ENCODE data around the gene EPHA6.
"Not testable (repeated sequence)": the region's sequence is repeated elsewhere in the genome, so short reads cannot be mapped to it uniquely, and the experiment has no call there.

The EPHA6 gene

DNA sequence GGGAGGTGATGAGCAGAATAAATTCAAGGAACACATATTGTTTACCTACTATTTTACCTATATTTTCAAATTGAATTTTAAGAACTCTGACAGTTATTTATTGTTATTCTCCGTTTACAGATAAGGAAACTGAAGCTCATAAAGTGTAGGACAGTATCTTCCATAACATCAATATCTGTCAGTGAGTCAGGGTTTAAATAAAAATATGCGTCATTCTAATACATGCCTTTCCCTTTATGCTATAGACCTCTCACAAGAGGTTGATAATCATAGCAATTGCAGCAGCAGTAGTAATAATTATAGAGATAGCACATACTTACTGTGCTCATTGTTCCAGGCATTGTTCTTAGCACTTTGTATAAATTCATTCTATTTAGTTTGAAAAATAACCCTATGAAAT, 101.1 kb downstream of the EPHA6 start:
- no peak for DNase-seq (ENCODE audit: low read depth)

DNA sequence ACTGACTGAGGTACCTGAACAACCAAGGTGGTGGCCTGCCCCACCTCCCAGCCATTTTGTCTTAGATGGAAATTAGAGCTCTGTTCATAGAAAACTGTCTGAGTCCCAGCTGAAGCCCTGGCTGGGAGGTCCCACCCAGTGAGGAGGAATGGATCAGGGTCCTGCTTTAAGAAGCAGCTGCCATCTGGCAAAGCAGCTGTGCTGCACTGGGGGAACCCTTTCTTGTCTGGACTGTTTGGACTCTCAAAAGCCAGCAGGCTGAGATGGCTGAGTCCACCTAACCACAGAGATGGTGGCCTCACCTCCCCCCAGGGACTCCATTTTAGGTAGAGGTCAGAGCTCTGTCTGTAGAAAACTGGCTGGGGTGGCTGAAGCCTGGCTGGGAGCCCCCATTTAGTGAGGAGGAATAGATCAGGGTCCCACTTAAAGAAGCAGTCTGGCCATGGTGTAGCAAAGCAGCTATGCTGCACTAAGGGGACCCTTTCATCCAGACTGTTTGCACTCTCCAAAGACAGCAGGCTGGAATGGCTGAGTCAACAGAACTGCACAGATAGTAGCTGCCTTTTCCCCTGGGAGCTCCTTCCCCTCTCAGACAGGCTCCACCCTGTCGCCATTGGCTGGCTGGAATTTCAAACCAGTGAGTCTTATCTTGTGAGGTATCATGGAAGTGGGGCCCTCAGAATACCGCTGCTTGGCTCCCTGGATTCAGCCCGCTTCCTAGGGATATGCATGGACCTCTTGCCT, 116.9 kb downstream of the EPHA6 start:
- no peak for DNase-seq (ENCODE audit: low read depth)

GRCh38 chr3:96942131-96942530, 127.7 kb downstream of the EPHA6 start:
- not testable (repeated sequence) for DNase-seq (ENCODE audit: low read depth)

- no peak for DNase-seq (ENCODE audit: low read depth)
Measured at GRCh38 chr3:96958856-96959255, 144.5 kb downstream of the EPHA6 start.

GRCh38 chr3:96959474-96959873, 145.1 kb downstream of the EPHA6 start:
- DNase-seq (ENCODE audit: low read depth): no peak

DNA sequence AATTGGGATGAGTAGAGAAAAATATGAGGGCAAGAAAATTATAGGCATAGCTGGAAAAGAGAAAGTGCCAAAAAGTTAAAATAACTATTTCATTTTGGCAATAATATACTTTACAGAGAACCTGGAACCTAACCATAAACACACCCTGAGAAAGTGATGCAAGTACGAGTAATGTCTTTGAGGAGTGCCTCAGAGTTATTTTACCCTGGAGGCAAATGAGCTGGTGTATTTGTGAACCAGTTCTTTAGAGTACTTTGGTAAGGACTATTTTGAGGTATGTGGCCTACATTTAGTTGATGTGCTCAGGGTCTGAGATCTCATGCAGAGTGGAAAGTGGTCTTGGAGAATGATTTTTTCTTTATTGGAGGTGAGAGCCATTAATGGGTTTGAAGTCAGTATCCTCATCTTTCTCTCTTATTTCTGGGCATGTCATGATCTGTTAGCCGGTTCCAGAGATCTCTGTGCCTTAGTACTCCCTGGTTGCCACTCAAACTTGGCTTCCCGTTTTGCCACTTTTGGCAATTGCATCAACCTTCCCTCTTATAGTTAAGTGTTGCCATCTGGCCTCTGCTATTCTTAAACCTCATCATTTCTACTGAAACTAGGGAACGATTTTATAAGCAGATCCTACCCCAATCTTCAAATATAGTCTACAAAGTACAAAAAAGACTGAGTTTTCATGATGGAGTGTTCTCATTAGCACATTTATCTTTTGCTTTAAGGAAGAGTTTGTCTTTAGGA, 145.7 kb downstream of the EPHA6 start:
- DNase-seq (ENCODE audit: low read depth): no peak

DNA sequence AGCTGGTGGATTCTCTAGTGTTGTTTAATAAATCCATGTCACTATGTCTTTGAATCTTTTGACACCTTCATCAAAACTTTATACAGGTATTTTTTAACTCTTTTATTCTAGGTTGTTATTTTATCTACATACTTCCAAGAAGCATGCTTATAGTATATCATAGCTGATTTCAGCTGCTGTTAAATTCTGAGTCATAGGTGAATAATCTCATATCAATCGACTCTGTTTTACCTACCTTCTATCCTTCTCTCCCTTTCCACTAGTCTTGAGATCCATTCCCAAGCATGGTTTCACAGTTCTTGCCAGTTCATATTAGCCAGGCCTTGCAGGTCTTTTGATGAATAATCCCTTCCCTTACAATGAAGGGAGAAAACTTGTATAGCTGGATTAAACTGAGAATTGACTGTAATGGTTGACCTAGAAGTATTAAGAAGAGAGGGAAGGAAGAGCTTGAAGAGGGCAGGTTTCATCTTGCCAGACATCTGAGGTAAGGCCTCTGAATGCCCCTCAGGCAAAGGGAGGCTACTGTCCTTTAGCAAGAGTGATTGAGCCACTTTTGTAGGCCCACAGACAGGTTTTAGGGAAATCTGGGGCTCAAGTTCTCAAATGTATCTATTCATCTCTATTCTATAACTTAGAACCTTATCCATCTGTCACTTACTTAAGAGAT, 146.4 kb downstream of the EPHA6 start:
- no peak for DNase-seq (ENCODE audit: low read depth)

DNA sequence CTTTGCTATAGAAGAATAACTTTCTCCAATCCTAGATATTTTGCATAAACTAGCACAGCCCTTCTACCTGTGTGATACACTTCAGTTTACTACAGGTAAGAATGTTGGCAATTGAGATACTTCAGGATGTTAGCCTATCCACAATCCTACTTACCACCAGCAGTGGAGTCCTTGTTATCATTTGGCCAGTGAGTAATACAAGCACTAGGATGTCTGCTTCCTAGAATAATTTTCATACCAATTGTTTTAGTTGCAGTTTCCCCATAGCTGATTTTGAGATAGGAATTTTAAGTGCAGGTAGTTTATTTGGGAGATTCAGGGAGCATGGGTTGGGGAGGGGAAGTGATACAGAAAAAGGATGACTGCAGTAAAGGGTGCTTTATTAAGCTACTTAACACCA, 147.2 kb downstream of the EPHA6 start:
- no peak for DNase-seq (ENCODE audit: low read depth)

DNA sequence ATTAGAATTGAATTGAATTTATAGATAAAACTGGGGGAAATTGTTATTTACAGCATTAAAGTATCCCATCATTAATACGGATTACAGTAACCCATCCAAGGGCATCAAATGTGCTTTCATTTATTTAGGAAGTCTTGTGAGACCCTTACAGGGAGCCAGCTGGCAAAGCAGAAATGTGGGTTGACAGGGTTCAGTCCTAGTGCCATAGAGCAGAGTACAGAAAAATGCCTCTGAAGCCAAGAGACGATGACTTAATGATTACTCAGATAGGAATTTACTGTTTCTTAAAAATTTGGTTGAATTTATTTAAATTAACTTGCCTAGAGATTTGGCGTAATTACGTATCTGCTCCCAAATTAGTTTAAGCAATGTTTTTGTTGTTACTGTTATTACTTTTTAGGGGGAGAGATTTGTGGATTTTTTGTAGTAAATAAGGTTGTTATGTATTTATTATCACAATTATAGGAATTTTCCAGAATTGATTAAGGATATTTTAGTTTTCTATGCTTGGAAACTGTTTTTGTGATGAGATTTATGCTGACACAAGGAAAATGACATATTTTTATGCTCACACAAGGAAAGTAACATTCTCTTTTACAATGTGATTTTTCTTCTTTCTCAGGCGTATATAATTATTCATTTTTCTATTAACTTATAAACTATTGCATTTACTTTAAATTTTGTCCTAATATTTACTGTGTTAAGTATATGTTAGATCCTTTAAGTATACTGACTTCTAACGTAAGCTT, 152.0 kb downstream of the EPHA6 start:
- DNase-seq (ENCODE audit: low read depth): no peak

DNA sequence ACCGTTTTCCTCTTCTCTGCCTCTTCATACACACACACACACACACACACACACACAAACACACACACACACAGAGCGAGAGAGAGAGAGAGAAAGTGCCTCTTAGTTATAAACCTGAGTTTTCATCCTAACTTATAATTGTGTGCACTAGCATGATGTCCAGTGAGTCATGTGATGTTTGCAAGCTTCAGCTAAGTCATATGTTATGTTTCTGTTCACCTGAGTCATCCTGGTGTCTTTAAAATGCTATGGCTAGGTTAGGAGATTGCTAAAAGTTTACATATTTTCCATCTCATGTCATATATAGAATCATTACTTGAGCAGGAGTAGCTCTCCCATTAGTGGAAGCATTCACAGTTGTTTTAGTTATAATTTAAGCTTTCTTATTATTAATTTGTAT, 155.8 kb downstream of the EPHA6 start:
- no peak for DNase-seq (ENCODE audit: low read depth)

GRCh38 chr3:96977671-96978070, 163.3 kb downstream of the EPHA6 start:
- DNase-seq (ENCODE audit: low read depth): no peak

DNA sequence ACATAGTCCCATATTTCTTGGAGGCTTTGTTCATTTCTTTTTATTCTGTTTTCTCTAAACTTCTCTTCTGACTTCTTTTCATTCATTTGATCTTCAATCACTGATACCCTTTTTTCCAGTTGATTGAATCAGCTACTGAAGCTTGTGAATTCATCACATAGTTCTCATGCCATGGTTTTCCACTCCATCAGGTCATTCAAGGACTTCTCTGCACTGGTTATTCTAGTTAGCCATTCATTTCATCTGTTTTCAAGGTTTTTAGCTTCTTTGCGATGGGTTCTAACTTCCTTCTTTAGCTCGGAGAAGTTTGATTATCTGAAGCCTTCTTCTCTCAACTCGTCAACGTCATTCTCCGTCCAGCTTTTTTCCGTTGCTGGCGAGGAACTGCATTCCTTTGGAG, 169.3 kb downstream of the EPHA6 start:
- DNase-seq (ENCODE audit: low read depth): not testable (repeated sequence)

DNA sequence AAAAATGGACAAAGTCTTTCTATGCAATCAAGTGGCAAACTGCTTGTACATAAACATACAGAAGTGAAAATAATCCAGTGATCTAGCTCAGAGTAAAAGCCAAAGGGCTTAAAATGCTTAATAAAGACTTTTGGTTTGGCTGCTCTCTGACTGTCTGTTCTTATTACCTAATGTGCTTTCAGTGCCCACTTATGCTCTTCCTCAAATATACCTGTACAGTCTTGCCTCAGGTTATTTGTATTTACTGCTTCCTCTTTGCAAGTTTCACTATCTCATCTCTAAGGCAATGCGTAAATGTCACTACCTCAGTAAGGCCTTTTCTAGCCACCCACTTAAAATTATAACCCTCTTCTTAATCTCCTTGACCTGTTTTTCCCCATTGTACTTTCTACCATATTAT, 171.8 kb downstream of the EPHA6 start:
- DNase-seq (ENCODE audit: low read depth): no peak

- no peak for DNase-seq (ENCODE audit: low read depth)
Measured at GRCh38 chr3:96991231-96991630, 176.8 kb downstream of the EPHA6 start.

GRCh38 chr3:96991800-96992365, 177.5 kb downstream of the EPHA6 start:
- no peak for DNase-seq (ENCODE audit: low read depth)

- DNase-seq (ENCODE audit: low read depth): no peak
Measured at GRCh38 chr3:96994988-96995387, 180.6 kb downstream of the EPHA6 start.

- DNase-seq (ENCODE audit: low read depth): no peak
Measured at GRCh38 chr3:96996009-96996408, 181.6 kb downstream of the EPHA6 start.

DNA sequence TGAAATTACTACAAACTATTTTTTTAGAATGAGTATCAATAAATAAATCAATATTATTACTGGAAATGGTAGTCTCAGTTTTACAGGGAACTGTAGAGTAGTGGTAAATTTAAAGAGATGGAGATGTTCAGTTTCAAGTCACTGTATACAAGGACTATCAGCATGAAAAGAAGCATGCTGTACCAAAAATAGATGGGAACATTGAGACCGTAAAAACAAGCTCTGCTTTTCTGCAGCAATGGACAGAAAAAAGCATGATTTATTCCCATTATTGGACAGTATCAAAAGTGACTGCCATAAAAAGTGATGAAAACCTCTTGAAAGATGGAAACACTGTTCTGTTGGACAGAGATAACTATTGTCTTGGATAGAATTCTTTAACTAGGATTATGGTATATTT, 187.2 kb downstream of the EPHA6 start:
- no peak for DNase-seq (ENCODE audit: low read depth)

DNA sequence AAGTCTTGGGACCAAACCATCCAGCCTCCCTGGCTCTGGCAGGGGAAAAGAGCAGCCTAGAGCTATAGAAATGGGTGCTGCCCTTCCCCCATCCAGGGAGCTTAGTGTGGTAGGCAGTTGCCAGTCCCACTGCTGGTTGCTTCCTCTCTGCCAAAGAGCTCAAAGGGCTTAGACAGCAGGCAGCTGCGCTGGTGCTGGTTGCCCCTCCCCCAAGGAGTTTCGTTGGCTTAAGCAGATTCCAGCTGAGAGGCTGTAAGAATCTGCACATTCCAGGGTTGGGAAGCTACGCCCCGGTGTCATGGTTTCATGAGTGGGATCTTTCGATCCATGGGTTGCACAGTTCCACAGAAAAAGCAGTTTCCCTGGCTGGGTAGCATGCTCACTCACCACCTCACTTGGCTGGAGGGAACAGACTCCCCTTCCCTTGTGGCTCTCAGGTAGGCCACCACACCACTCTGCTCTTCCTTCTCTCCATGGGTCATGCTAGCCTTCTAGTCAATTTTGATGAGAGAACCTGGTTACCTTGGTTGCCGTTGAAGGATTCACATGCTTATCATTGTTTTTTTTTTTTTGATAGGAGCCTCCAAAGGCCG, 195.1 kb downstream of the EPHA6 start:
- DNase-seq (ENCODE audit: low read depth): no peak

- no peak for DNase-seq (ENCODE audit: low read depth)
Measured at GRCh38 chr3:97010881-97011657, 196.7 kb downstream of the EPHA6 start.

DNA sequence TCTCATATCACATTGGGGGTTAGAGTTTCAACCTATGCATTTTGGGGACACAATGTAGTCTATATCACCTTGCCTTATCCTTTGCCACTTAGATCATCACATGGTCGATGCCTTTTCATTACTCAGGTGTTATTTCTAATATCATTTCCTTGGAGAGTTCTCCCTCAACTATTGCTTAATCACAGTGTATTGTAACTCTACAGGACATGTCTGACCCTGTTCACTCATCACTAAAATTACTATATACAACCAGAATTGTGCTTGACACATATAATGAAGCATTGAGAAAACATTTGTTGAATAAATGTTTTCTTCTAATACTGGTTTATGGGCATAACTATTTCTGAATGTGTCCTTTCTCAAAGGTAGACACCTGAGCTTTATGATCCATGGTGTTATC, 207.4 kb downstream of the EPHA6 start:
- no peak for DNase-seq (ENCODE audit: low read depth)

All from stimulated activated CD8-positive, alpha-beta memory T cell treated with anti-CD3 and anti-CD28 coated beads, Interleukin-7, amount 100 ng/mL, for 24 hours (primary cell).